Upper lobe of left lung (tissue), 4 donors: Measurements from ENCODE around the gene BMAL1.

ENCODE experiments used
- EP300 ChIP-seq, 4 donors: sonication (generic); formaldehyde crosslinking; IDR thresholded peaks; one replicate each; pipeline ENCODE4 v1.5.1; 2017; ENCODE audit warnings: antibody characterized with exemption in 4 of 4, control low read depth in 2 of 4
- POLR2A ChIP-seq, 4 donors: fragments of 450-650 bp; IDR thresholded peaks; one replicate each; pipeline ENCODE4 v1.5.1; 2016 to 2017; ENCODE audit warnings: antibody characterized with exemption in 4 of 4, mild to moderate bottlenecking in 2 of 4
- POLR2AphosphoS5 ChIP-seq, 2 donors: sonication (generic); formaldehyde crosslinking; IDR thresholded peaks; one replicate each; pipeline ENCODE4 v1.5.1; 2017; ENCODE audit warnings: antibody characterized with exemption in 2 of 2
- TF ChIP-seq, protein P1 (sequence below), 6 experiments: fragments of 450-650 bp in 4 of 6; fragments of 200-600 bp in 2 of 6; sonication (generic) in 2 of 6; IDR thresholded peaks; one replicate each; pipeline ENCODE4 v1.5.1; 2016 to 2019; ENCODE audit warnings: antibody characterized with exemption in 6 of 6

DNA sequence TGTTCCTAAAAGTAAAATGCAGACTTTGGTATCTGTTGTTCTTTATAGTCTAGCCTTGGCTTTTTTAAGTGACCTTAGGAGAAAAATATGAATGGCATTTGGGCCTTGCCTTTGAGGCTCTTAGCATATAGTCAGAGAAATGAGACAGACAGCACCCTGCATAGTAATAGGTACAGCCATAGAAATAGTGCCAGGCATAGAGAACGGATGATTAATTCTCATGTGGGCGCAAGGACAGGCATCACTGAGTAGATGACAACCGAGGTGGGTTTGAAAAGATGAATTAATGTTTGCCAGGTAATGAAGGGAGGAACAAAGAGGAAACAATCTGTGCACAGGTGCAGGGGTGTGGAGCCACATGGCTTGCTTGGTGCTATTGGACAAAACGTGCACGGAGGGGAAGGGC lies 90.5 kb downstream of the BMAL1 start:
- TF ChIP-seq, protein P1, sequence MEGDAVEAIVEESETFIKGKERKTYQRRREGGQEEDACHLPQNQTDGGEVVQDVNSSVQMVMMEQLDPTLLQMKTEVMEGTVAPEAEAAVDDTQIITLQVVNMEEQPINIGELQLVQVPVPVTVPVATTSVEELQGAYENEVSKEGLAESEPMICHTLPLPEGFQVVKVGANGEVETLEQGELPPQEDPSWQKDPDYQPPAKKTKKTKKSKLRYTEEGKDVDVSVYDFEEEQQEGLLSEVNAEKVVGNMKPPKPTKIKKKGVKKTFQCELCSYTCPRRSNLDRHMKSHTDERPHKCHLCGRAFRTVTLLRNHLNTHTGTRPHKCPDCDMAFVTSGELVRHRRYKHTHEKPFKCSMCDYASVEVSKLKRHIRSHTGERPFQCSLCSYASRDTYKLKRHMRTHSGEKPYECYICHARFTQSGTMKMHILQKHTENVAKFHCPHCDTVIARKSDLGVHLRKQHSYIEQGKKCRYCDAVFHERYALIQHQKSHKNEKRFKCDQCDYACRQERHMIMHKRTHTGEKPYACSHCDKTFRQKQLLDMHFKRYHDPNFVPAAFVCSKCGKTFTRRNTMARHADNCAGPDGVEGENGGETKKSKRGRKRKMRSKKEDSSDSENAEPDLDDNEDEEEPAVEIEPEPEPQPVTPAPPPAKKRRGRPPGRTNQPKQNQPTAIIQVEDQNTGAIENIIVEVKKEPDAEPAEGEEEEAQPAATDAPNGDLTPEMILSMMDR (IDR thresholded peaks at IDR 0.05): no peak
- TF ChIP-seq EP300 (IDR thresholded peaks at IDR 0.05) (no peak), POLR2A (IDR thresholded peaks at IDR 0.05) (no peak), POLR2AphosphoS5 (IDR thresholded peaks at IDR 0.05) (no peak)
